ENCODE results near the gene SLC38A1.

- TF ChIP-seq CTCF (IDR thresholded peaks at IDR 0.05) = no peak
- TF ChIP-seq POLR2A (IDR thresholded peaks at IDR 0.05) = no peak
These were observed 90.8 kb downstream of the SLC38A1 start for GRCh38 chr12:46177837-46178608.

Measured in sigmoid colon (tissue), 3 donors.